Endothelial cell of umbilical vein (primary cell): ENCODE results near the gene SSBP3. TPM values are rescaled to one million over a fixed set of nuclear protein-coding genes. Genes with fewer than 3 reads are reported as not detected.

Source experiments
- BruUV-seq: library from RNA; stranded (reverse); fragments of 400-500 nt; replicated peaks from 2 replicates; lab custom pipeline; 2021; lab: Mats Ljungman, UMichigan
- CTCF ChIA-PET: fragments of 300-600, 350-600 bp; sonication (Branson Sonifier 250); formaldehyde crosslinking; loops from one replicate; lab custom pipeline; 2021; ENCODE audit warnings: antibody characterized with exemption, inconsistent platforms; lab: Charles Lee
- POLR2A ChIA-PET: fragments of 300-600, 350-600 bp; sonication (Branson Sonifier 250); formaldehyde crosslinking; loops from one replicate; lab custom pipeline; 2021; ENCODE audit warnings: antibody characterized with exemption, inconsistent platforms; lab: Charles Lee
- DNase-seq: peaks from one replicate; pipeline ENCODE4 v3.0.0-alpha.2; 2011; ENCODE audit warnings: low read depth, low spot score
- FAIRE-seq: peaks from 2 replicates; lab custom pipeline; 2011; peaks lifted over from hg19 to GRCh38; lab: Jason Lieb, UNC
- H2AFZ ChIP-seq: 2 replicates; pipeline ENCODE4 v1.6.0; 2012; ENCODE audit warnings: low read depth, low read length, control low read depth, inconsistent platforms
- H3K27ac ChIP-seq: 2 replicates; pipeline ENCODE4 v1.5.1; 2011; ENCODE audit warnings: low read depth, mild to moderate bottlenecking, control low read depth, low read length, moderate library complexity; ENCODE audit not compliant: insufficient read depth
- H3K27me3 ChIP-seq, 2 experiments: 2 replicates each; pipeline versions ENCODE4 v1.6.0 to v1.6.1; 2011; ENCODE audit warnings: low read length in 2 of 2, mixed read lengths in 1 of 2; ENCODE audit not compliant: control insufficient read depth in 2 of 2, insufficient read depth in 2 of 2
- H3K36me3 ChIP-seq, 2 experiments: 2 replicates in 1 of 2; 3 replicates in 1 of 2; pipeline ENCODE4 v1.5.1; 2011; ENCODE audit warnings: low read length in 2 of 2, mild to moderate bottlenecking in 1 of 2, moderate library complexity in 1 of 2; ENCODE audit not compliant: control insufficient read depth in 2 of 2, insufficient read depth in 2 of 2; ENCODE audit errors: extremely low read depth in 1 of 2
- H3K4me1 ChIP-seq: 3 replicates; pipeline ENCODE4 v1.5.1; 2011; ENCODE audit warnings: mild to moderate bottlenecking, low read length; ENCODE audit not compliant: control insufficient read depth, insufficient read depth; ENCODE audit errors: extremely low read depth
- H3K4me2 ChIP-seq: 2 replicates; pipeline ENCODE4 v1.6.1; 2011; ENCODE audit warnings: low read length, control low read depth, mixed read lengths; ENCODE audit not compliant: insufficient read depth
- H3K4me3 ChIP-seq, 3 experiments: fragments of 200-600 bp in 1 of 3; sonication (generic), shearing (Covaris generic) in 1 of 3; replicated peaks in 1 of 3; 2 replicates each; pipeline ENCODE4 v1.5.1; 2011 to 2016; ENCODE audit warnings: control low read depth in 3 of 3, low read length in 3 of 3, mild to moderate bottlenecking in 2 of 3, inconsistent platforms in 1 of 3, low read depth in 1 of 3, moderate library complexity in 1 of 3; ENCODE audit not compliant: insufficient read depth in 1 of 3
- H3K79me2 ChIP-seq: 2 replicates; pipeline ENCODE4 v1.6.0; 2012; ENCODE audit warnings: low read length, inconsistent platforms; ENCODE audit not compliant: control insufficient read depth, insufficient read depth
- H3K9ac ChIP-seq: replicated peaks from 2 replicates; pipeline ENCODE3; 2011; ENCODE audit warnings: low read length, control low read depth; ENCODE audit not compliant: insufficient read depth; ENCODE audit errors: extremely low read depth
- H3K9me1 ChIP-seq: replicated peaks from 3 replicates; pipeline ENCODE4 v1.6.0; 2011; ENCODE audit warnings: mild to moderate bottlenecking, low read length; ENCODE audit not compliant: control insufficient read depth, insufficient read depth; ENCODE audit errors: extremely low read depth
- H3K9me3 ChIP-seq: replicated peaks from 2 replicates; pipeline ENCODE4 v1.5.1; 2012; ENCODE audit warnings: low read length, inconsistent platforms; ENCODE audit not compliant: control insufficient read depth, insufficient read depth
- H4K20me1 ChIP-seq: replicated peaks from 2 replicates; pipeline ENCODE3; 2011; ENCODE audit warnings: mild to moderate bottlenecking, low read length; ENCODE audit not compliant: control insufficient read depth, insufficient read depth; ENCODE audit errors: extremely low read depth
- EZH2 ChIP-seq: IDR thresholded peaks from 2 replicates; pipeline ENCODE4 v1.6.1; 2012; ENCODE audit warnings: borderline replicate concordance, low read depth, mild to moderate bottlenecking, moderate library complexity, low read length, inconsistent platforms; ENCODE audit not compliant: severe bottlenecking
- FOS ChIP-seq: IDR thresholded peaks from 2 replicates; pipeline ENCODE4 v1.6.1; 2011; ENCODE audit warnings: mild to moderate bottlenecking, low read length, moderate library complexity, borderline replicate concordance; ENCODE audit not compliant: insufficient read depth
- GATA2 ChIP-seq: IDR thresholded peaks from 2 replicates; pipeline ENCODE4 v1.7.0; 2011; ENCODE audit warnings: low read depth, mild to moderate bottlenecking, moderate library complexity, mixed read lengths, low read length; ENCODE audit not compliant: insufficient read length, insufficient read depth
- JUN ChIP-seq: IDR thresholded peaks from 2 replicates; pipeline ENCODE4 v1.6.1; 2011; ENCODE audit warnings: borderline replicate concordance, low read depth; ENCODE audit not compliant: insufficient read length, insufficient read depth
- MYC ChIP-seq: IDR thresholded peaks from one replicate; pipeline ENCODE4 v1.6.1; 2011; ENCODE audit warnings: mild to moderate bottlenecking, low read depth, low read length
- POLR2A ChIP-seq: IDR thresholded peaks from 2 replicates; pipeline ENCODE4 v1.6.1; 2012; ENCODE audit warnings: low read depth, mild to moderate bottlenecking, control low read depth, low read length
- POLR2AphosphoS5 ChIP-seq: IDR thresholded peaks from 2 replicates; pipeline ENCODE4 v1.6.1; 2012; ENCODE audit warnings: low read depth, mild to moderate bottlenecking, control low read depth, low read length, moderate library complexity; ENCODE audit not compliant: insufficient read depth
- dilution Hi-C: fragments of 300-500 bp; cut with MboI; formaldehyde crosslinking; loops from one replicate; pipeline ENCODE4 v1.15.0; 2019; ENCODE audit warnings: low sequenced_read_pairs; ENCODE audit not compliant: extremely low pct_ligation_motif_present
- intact Hi-C: fragments of 100-400 bp; cut with micrococcal nuclease; formaldehyde crosslinking; loops from one replicate; pipeline ENCODE4 v1.10.0; 2022
- polyA plus RNA-seq, 4 experiments: library from polyadenylated mRNA; depleted of rRNA in 3 of 4; stranded (reverse) in 3 of 4; unstranded in 1 of 4; fragments of >200 nt; gene quantifications; 2 replicates each; pipeline versions ENCODE4 v1.2.1 to v1.2.3, GENCODE V29; 2011 to 2012; ENCODE audit warnings: missing spikeins in 1 of 4
- total RNA-seq: library from RNA; stranded (reverse); gene quantifications from 2 replicates; pipeline ENCODE4 v1.2.3, GENCODE V29; 2021
- TF ChIP-seq, protein P1 (sequence below): IDR thresholded peaks from 2 replicates; pipeline ENCODE4 v1.6.1; 2011; ENCODE audit not compliant: insufficient read depth, insufficient read length
- TF ChIP-seq, protein P2 (sequence below), 2 donors: IDR thresholded peaks; 1 replicate in 1 of 2; 2 replicates in 1 of 2; pipeline ENCODE4 v1.5.1; 2011; ENCODE audit warnings: low read length in 2 of 2, mild to moderate bottlenecking in 2 of 2, moderate library complexity in 2 of 2, control low read depth in 1 of 2, inconsistent platforms in 1 of 2, low read depth in 1 of 2; ENCODE audit not compliant: insufficient read depth in 1 of 2; ENCODE audit errors: extremely low read depth in 1 of 2

Gene SSBP3
- total and polyA plus RNA-seq, 2 donors (not counting 3 experiments of a cell fraction or from before 2014, with no cell fraction given), result 44.9 to 59.4 TPM

DNA sequence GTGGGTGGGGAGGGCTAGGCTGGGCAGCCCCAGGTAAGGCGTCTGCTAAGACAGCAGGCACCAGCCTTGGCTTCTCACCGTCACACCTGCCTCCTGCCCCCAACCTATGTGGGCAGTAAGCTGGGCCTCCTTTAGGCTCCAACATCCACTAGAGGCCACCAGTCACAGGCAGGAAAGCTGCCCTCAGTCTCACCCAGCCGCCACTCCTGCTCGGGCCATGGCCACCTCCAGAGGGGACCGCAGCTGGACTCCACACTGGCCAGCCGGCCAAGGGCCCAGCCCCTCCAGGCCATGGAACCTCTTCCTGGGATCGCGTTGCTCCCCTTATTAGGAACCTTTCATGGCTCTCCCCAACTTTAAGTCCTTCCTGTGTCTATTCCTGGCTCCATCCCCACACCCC lies 131.7 kb downstream of the SSBP3 start:
- Histone ChIP-seq H3K27ac (no peak overlapping the region), H3K36me3 (peaks cover 0 to 2% of the 10 kb centered on the region in 2 experiments), H3K4me1 (peaks cover 19% of the 10 kb centered on the region), H3K79me2 (peaks cover 2% of the 10 kb centered on the region), H3K4me2 (no peak overlapping the region), H3K27me3 (no peaks in the 10 kb centered on the region), H3K4me3 (no peak overlapping the region), H3K9me1 (no peaks in the 10 kb centered on the region), H4K20me1 (no peaks in the 10 kb centered on the region), H2AFZ (no peak overlapping the region), H3K9ac (no peak overlapping the region), H3K9me3 (no peaks in the 10 kb centered on the region)
- FAIRE-seq (no peak), DNase-seq (no peak)
- BruUV-seq, result no TSS peak
- intact Hi-C loops, result loop anchor here (10.0 kb wide), 1 partner anchor 130 kb away; the partner anchor contains the start of gene SSBP3
- ChIA-PET CTCF (interaction anchor here (0.7 to 3.8 kb wide), 14 partner anchors 11 to 225 kb away, joined by 3 to 22 read pairs (median 4); partner anchors contain the start of genes CYB5RL and MRPL37), POLR2A (no interaction called here)
- TF ChIP-seq MYC (no peak), POLR2A (no peak), FOS (no peak)
- TF ChIP-seq, protein P1, sequence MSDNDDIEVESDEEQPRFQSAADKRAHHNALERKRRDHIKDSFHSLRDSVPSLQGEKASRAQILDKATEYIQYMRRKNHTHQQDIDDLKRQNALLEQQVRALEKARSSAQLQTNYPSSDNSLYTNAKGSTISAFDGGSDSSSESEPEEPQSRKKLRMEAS, result no peak
- dilution Hi-C loops, result no loop called here

DNA sequence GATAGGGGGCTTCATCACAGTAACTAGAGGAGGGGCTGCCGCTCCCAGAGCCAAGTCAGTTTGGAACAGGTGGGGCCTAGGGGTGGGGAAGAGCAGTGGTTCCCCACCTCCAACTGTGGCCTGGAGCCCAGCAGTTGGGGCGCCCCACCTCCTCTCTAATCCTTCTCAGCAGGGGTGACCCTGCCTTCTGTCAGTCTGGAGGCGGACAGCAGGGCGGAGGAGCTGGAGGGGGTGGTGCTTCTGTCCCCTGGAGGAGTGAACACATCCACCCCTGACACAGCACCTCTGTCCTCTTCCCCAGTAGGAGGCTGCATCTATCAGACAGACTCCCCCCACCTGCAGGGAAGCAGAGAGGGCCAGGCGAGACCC lies 132.4 kb downstream of the SSBP3 start:
- Histone ChIP-seq H3K9me3 (no peaks in the 10 kb centered on the region), H3K4me3 (no peak overlapping the region), H4K20me1 (no peaks in the 10 kb centered on the region), H3K36me3 (peaks cover 0 to 2% of the 10 kb centered on the region in 2 experiments), H3K27me3 (no peaks in the 10 kb centered on the region), H3K79me2 (peaks cover under 1% of the 10 kb centered on the region), H3K9me1 (no peaks in the 10 kb centered on the region), H3K4me1 (peaks cover 19% of the 10 kb centered on the region), H3K27ac (peak overlapping the region; percentile 30), H2AFZ (no peak overlapping the region), H3K4me2 (no peak overlapping the region), H3K9ac (no peak overlapping the region)
- intact Hi-C loops (loop anchor here (1.0 to 10.0 kb wide), 4 partner anchors 131 to 216 kb away; partner anchors contain the start of gene SSBP3), dilution Hi-C loops (no loop called here)
- CTCF ChIA-PET, result interaction anchor here (0.8 to 3.8 kb wide), 12 partner anchors 10 to 225 kb away, joined by 3 to 22 read pairs (median 4); no protein-coding TSS in a partner anchor
- no peak for FAIRE-seq
- no TSS peak for BruUV-seq
- TF ChIP-seq POLR2A, result no peak
- no peak for TF ChIP-seq JUN
- TF ChIP-seq, protein P2, sequence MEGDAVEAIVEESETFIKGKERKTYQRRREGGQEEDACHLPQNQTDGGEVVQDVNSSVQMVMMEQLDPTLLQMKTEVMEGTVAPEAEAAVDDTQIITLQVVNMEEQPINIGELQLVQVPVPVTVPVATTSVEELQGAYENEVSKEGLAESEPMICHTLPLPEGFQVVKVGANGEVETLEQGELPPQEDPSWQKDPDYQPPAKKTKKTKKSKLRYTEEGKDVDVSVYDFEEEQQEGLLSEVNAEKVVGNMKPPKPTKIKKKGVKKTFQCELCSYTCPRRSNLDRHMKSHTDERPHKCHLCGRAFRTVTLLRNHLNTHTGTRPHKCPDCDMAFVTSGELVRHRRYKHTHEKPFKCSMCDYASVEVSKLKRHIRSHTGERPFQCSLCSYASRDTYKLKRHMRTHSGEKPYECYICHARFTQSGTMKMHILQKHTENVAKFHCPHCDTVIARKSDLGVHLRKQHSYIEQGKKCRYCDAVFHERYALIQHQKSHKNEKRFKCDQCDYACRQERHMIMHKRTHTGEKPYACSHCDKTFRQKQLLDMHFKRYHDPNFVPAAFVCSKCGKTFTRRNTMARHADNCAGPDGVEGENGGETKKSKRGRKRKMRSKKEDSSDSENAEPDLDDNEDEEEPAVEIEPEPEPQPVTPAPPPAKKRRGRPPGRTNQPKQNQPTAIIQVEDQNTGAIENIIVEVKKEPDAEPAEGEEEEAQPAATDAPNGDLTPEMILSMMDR (IDR thresholded peaks at IDR 0.05; ENCODE audit: extremely low read depth in 1 of 2, insufficient read depth in 1 of 2, low read depth in 1 of 2, low read length in 2 of 2), result no peak
- TF ChIP-seq MYC, result no peak
- TF ChIP-seq GATA2, result no peak
- no peak for TF ChIP-seq EZH2
- no peak for TF ChIP-seq FOS
- TF ChIP-seq, protein P1, result no peak
- no peak for TF ChIP-seq POLR2AphosphoS5
- POLR2A ChIA-PET, result no interaction called here
- DNase-seq, result no peak
